Liver (tissue), 3 donors: Measurements from ENCODE around the gene MERTK.

ENCODE experiments used
- CTCF ChIP-seq: fragments of 150-350 bp; IDR thresholded peaks from 2 replicates; pipeline ENCODE4 v1.5.1; 2017; ENCODE audit warnings: improper control_type of control experiment, low read depth, low read length; ENCODE audit not compliant: missing input control
- TAF1 ChIP-seq: conservative IDR thresholded peaks from 2 replicates; pipeline ENCODE4 v1.6.1; 2016; ENCODE audit warnings: antibody characterized with exemption, mild to moderate bottlenecking
- donor health status: healthy.
- donor health status: healthy.

DNA sequence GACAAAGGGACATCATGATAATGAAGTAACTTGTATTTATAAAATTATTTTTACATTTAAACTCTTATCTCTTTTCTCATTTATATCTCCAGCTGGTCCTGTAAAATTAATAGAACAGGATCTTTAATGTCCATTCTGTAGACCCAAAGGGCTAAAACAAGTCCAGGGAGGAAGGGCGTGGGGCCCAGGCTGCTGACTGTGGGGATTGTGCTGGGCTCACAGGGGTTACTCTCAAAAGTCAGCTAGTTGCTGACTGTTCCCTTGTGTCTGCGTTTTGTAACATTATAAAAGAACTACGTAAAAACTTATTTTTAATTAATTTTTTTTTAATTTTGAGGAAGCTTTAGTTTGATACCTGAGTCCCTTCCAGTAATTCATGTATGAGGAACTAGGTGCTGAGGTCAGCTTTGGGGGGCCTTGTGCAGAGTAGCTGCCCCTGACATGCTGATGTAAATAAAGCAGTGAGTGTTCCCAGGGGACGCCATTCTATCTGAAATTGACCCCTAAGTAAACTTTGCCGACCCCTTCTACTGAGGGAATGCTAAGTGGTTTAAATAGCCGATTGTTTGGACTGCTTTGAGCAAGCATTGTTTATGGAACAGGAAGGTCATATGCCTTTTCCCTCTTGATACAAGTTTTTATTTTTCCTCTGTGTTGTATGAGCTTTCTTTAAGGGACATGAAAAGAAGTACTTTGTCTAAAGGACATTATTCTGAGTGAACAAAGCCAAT, 56.4 kb downstream of the MERTK start:
- TF ChIP-seq CTCF, result no peak
- no peak for TF ChIP-seq TAF1
